Measurements from ENCODE around the gene RAB40B.

DNA sequence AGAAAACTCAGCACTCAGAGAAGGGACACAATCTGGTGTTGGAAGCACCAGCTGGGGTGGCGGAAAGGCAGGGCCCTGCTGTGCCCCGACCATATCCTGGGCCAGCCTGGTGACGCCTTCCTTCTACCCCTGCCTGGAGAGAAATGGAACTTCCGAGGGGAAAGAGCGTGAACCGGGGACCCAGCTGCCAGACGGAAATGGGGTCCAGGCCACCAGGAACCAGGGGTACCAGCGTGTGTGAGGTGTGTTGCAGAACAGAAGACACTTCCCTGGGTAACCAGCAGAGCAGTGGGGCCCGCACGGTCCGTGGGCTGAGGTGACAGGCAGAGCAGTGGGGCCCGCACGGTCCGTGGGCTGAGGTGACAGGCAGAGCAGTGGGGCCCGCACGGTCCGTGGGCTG lies 6.8 kb downstream of the RAB40B start:
- TF ChIP-seq CTCF (IDR thresholded peaks at IDR 0.05) (no peak), POLR2A (IDR thresholded peaks at IDR 0.05) (no peak)
